Skin epidermis (tissue), 12 donors: ENCODE results near the gene PRPF8.
"Not testable (repeated sequence)": the region's sequence is repeated elsewhere in the genome, so short reads cannot be mapped to it uniquely, and the experiment has no call there.

Experiments
- H3K27ac ChIP-seq, 21 experiments: fragments of 200-600 bp; sonication (generic) in 11 of 21; one replicate each; pipeline ENCODE4 v1.5.0; 2020; ENCODE audit warnings: mild to moderate bottlenecking in 3 of 21, inconsistent platforms in 2 of 21, moderate library complexity in 2 of 21
- H3K4me3 ChIP-seq, 7 experiments: fragments of 200-600 bp; sonication (generic) in 2 of 7; one replicate each; pipeline ENCODE4 v1.5.0; 2020; ENCODE audit warnings: inconsistent platforms in 2 of 7, mild to moderate bottlenecking in 2 of 7, moderate library complexity in 1 of 7

The PRPF8 gene

GRCh38 chr17:1705004-1705403 is 20.3 kb upstream of the PRPF8 start:
- Histone ChIP-seq H3K27ac (no peak overlapping the region), H3K4me3 (no peak overlapping the region)

- Histone ChIP-seq H3K27ac (no peak overlapping the region), H3K4me3 (no peak overlapping the region)
These were observed 18.4 kb upstream of the PRPF8 start for GRCh38 chr17:1703063-1703462.

GRCh38 chr17:1699891-1700290 is 15.2 kb upstream of the PRPF8 start:
- not testable (repeated sequence) for H3K27ac ChIP-seq, H3K4me3 ChIP-seq

- no peak overlapping the region for H3K4me3 ChIP-seq
- no peak overlapping the region for H3K27ac ChIP-seq
These were observed 13.0 kb upstream of the PRPF8 start for GRCh38 chr17:1697681-1698080.

GRCh38 chr17:1695365-1695764 is 10.7 kb upstream of the PRPF8 start:
- no peak overlapping the region for H3K4me3 ChIP-seq

GRCh38 chr17:1693339-1693738 is 8.7 kb upstream of the PRPF8 start:
- H3K4me3 ChIP-seq, result no peak overlapping the region
- H3K27ac ChIP-seq, result no peak overlapping the region

More at GRCh38 chr17:1695365-1695764, 10.7 kb upstream of the PRPF8 start:
- H3K27ac ChIP-seq, result no peak overlapping the region

- Histone ChIP-seq H3K27ac (no peak overlapping the region), H3K4me3 (no peak overlapping the region)
These were observed 6.0 kb upstream of the PRPF8 start for GRCh38 chr17:1690544-1691221.

GRCh38 chr17:1688405-1688804 is 3.7 kb upstream of the PRPF8 start:
- H3K27ac ChIP-seq, H3K4me3 ChIP-seq: not testable (repeated sequence)

GRCh38 chr17:1686086-1686485 is 1.4 kb upstream of the PRPF8 start:
- Histone ChIP-seq H3K27ac (no peak overlapping the region), H3K4me3 (no peak overlapping the region)

- H3K27ac ChIP-seq, result peak overlapping the region in 15 of 21 experiments; percentile 90 to 99 (median 96)
- H3K4me3 ChIP-seq, result peak overlapping the region; percentile 59 to 96 (median 88)
These were observed 1.2 kb downstream of the PRPF8 start for GRCh38 chr17:1683459-1683858.

- H3K4me3 ChIP-seq, result no peak overlapping the region
- H3K27ac ChIP-seq, result no peak overlapping the region
These were observed 8.3 kb downstream of the PRPF8 start for GRCh38 chr17:1676401-1676800.

- H3K4me3 ChIP-seq, result no peak overlapping the region
- peak overlapping the region in 1 of 21 experiments; percentile 10 for H3K27ac ChIP-seq
These were observed 11.5 kb downstream of the PRPF8 start for GRCh38 chr17:1673041-1673785.

GRCh38 chr17:1663934-1664333 is 20.7 kb downstream of the PRPF8 start:
- H3K4me3 ChIP-seq, H3K27ac ChIP-seq: not testable (repeated sequence)

GRCh38 chr17:1661045-1661444 is 23.6 kb downstream of the PRPF8 start:
- Histone ChIP-seq H3K27ac (peak overlapping the region in 1 of 21 experiments; percentile 18), H3K4me3 (no peak overlapping the region)

- no peak overlapping the region for H3K4me3 ChIP-seq
- H3K27ac ChIP-seq, result no peak overlapping the region
These were observed 26.6 kb downstream of the PRPF8 start for GRCh38 chr17:1658100-1658499.

GRCh38 chr17:1653735-1654134 is 30.9 kb downstream of the PRPF8 start:
- H3K27ac ChIP-seq, result no peak overlapping the region
- H3K4me3 ChIP-seq, result no peak overlapping the region

GRCh38 chr17:1652794-1653193 is 31.9 kb downstream of the PRPF8 start:
- H3K4me3 ChIP-seq, H3K27ac ChIP-seq: not testable (repeated sequence)

- H3K27ac ChIP-seq, result peak overlapping the region in 1 of 21 experiments; percentile 94
- H3K4me3 ChIP-seq, result no peak overlapping the region
These were observed 33.2 kb downstream of the PRPF8 start for GRCh38 chr17:1651559-1651844.

- Histone ChIP-seq H3K4me3 (no peak overlapping the region), H3K27ac (peak overlapping the region in 11 of 21 experiments; percentile 83 to 97 (median 92))
These were observed 33.7 kb downstream of the PRPF8 start for GRCh38 chr17:1650731-1651558.

GRCh38 chr17:1649844-1650501 is 34.7 kb downstream of the PRPF8 start, which contains the start of gene RILP:
Gene RILP, minus strand, starts transcription at chr17:1649866. Its CDS starts 62 bp downstream, at chr17:1649804.
- H3K27ac ChIP-seq, result peak within 1 kb of the TSS; percentile 81 to 97 (median 92)
- peak within 1 kb of the TSS; percentile 61 to 79 (median 72) for H3K4me3 ChIP-seq
